ENCODE results near the gene KHDC4. TPM values are rescaled to one million over a fixed set of nuclear protein-coding genes. Genes with fewer than 3 reads are reported as not detected.

KHDC4 gene
- total RNA-seq, 1 experiment from 2014 or later, result 68.8 TPM

DNA sequence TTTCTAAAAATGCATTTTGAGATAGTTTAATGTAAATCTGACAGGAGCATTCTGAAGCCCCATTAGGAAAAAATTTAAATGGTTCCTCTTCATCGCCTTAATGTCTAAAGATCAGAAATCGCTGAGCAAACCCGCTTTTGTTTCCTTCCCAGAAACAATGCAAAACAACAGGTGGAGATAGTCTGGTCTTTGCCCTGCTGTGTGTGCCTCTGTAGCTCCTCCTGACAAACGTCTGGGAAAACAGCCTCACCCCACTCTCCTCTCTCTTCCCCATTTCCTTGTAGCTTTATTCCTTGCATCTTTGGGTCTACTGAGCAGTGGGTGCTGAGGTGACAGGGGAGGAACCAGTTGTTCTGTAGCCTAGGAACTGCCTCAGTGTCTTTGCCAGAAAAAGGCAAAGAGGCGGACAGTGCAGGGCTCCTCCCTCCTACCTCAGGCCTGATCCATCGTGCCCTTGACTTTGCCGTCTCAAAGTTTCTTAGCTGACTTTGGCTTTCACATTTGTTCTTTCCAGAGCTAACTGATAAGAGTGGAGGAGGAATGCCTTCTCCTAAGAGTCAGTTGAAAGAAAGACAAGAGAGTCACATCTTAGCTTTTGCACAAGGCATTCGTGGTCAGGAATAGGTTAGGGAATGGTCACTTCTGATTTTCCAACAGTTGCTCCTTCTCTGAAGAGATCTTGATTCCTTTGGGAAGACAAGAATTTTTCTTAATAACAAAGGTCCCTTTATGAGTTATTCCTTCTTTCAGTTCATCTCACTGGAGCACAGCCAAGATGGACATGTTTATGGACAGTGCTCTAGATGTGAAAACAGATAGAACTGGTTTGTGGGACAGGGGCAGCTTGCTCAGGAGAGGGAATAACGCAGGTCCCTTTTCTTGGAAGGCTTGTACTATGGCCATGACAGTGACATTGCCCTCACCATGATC is 49.9 kb downstream of the KHDC4 start:
- POLR2A ChIA-PET (ENCODE audit: unreplicated experiment), result no interaction called here
- Histone ChIP-seq H2AFZ (no peak overlapping the region), H3K4me2 (no peak overlapping the region)

DNA sequence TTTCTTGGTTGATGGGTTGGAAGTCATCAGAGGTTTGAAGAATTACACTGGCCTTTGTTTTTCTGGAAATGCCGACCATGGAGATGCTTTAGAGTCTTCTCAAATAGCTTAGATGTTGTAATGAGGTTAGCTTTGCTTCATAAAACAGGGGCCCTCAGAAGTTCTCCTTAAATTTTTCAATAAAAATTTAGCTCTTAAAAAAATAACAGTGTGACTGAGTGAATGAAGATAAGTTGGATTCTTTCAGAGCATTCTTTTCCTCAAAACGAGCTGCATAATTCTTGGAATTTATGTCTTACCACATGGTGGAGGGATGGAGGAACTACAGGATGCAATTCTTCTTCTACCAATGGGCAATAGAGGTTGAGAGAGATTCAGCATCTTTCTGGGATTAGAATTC is 51.4 kb downstream of the KHDC4 start:
- ChIA-PET CTCF (interaction anchor here (0.6 kb wide), 1 partner anchor 245 kb away, joined by 14 read pairs; no protein-coding TSS in a partner anchor), POLR2A (ENCODE audit: unreplicated experiment) (interaction anchor here (0.6 kb wide), 1 partner anchor 55 kb away, joined by 4 read pairs; no protein-coding TSS in a partner anchor)
- TF ChIP-seq, protein P1, sequence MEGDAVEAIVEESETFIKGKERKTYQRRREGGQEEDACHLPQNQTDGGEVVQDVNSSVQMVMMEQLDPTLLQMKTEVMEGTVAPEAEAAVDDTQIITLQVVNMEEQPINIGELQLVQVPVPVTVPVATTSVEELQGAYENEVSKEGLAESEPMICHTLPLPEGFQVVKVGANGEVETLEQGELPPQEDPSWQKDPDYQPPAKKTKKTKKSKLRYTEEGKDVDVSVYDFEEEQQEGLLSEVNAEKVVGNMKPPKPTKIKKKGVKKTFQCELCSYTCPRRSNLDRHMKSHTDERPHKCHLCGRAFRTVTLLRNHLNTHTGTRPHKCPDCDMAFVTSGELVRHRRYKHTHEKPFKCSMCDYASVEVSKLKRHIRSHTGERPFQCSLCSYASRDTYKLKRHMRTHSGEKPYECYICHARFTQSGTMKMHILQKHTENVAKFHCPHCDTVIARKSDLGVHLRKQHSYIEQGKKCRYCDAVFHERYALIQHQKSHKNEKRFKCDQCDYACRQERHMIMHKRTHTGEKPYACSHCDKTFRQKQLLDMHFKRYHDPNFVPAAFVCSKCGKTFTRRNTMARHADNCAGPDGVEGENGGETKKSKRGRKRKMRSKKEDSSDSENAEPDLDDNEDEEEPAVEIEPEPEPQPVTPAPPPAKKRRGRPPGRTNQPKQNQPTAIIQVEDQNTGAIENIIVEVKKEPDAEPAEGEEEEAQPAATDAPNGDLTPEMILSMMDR (conservative IDR thresholded peaks at IDR 0.05), result no peak
- TF ChIP-seq EZH2 (IDR thresholded peaks at IDR 0.05; ENCODE audit: low read depth), result no peak

More for the DNA sequence above, 49.9 kb downstream of the KHDC4 start:
- Histone ChIP-seq H3K27ac (no peak overlapping the region), H3K9me3 (ENCODE audit: insufficient read depth, low read depth) (no peaks in the 10 kb centered on the region), H3F3A (ENCODE audit: insufficient read depth, low read depth) (no peaks in the 10 kb centered on the region), H3K36me3 (ENCODE audit: low read depth) (no peaks in the 10 kb centered on the region), H3K9me2 (ENCODE audit: insufficient read depth) (no peaks in the 10 kb centered on the region), H3K27me3 (ENCODE audit: insufficient read depth, low read depth) (no peaks in the 10 kb centered on the region), H3K79me2 (ENCODE audit: low read depth) (no peaks in the 10 kb centered on the region), H4K20me1 (ENCODE audit: insufficient read depth) (no peaks in the 10 kb centered on the region), H3K4me1 (replicated peaks; ENCODE audit: insufficient read depth) (no peaks in the 10 kb centered on the region), H3K4me3 (no peak overlapping the region)
- CTCF ChIA-PET, result no interaction called here
- intact Hi-C loops (cut with micrococcal nuclease; ENCODE audit: unreplicated experiment), result no loop called here
- no peak for TF ChIP-seq EZH2 (IDR thresholded peaks at IDR 0.05; ENCODE audit: low read depth)
- TF ChIP-seq, protein P1 (conservative IDR thresholded peaks at IDR 0.05), result no peak
- DNase-seq, result no peak
- no TSS peak for BruUV-seq (replicated peaks)

DNA sequence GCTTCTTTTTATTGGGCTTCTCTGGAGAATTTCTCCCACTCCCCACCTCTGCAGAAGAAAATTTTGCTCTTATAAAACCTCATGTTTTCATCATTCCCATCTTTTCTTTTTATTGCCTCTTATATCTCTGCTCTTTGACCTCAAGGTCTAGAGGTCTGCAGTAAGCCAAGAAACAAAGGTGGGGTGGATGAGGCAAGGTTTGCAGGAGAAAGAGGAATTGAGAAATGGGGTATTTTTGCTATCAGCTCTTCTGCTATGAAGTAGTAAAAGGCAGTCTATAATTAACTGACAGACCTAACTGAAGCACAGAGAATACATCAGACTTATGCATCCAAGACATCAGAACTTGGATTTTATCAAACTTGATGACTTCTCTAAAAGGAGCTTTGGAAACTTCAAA is 52.0 kb downstream of the KHDC4 start:
- CTCF ChIA-PET, result interaction anchor here (0.6 kb wide), 1 partner anchor 244 kb away, joined by 14 read pairs; no protein-coding TSS in a partner anchor
- Histone ChIP-seq H3K79me2 (ENCODE audit: low read depth) (no peaks in the 10 kb centered on the region), H4K20me1 (ENCODE audit: insufficient read depth) (no peaks in the 10 kb centered on the region), H3K4me3 (no peak overlapping the region), H2AFZ (no peak overlapping the region), H3K9me3 (ENCODE audit: insufficient read depth, low read depth) (no peaks in the 10 kb centered on the region), H3K4me1 (replicated peaks; ENCODE audit: insufficient read depth) (no peaks in the 10 kb centered on the region), H3K27ac (no peak overlapping the region), H3F3A (ENCODE audit: insufficient read depth, low read depth) (no peaks in the 10 kb centered on the region), H3K4me2 (no peak overlapping the region), H3K27me3 (ENCODE audit: insufficient read depth, low read depth) (no peaks in the 10 kb centered on the region), H3K36me3 (ENCODE audit: low read depth) (no peaks in the 10 kb centered on the region), H3K9me2 (ENCODE audit: insufficient read depth) (no peaks in the 10 kb centered on the region)
- no peak for DNase-seq
- intact Hi-C loops (cut with micrococcal nuclease; ENCODE audit: unreplicated experiment), result no loop called here
- BruUV-seq (replicated peaks), result no TSS peak
- POLR2A ChIA-PET (ENCODE audit: unreplicated experiment), result interaction anchor here (0.6 kb wide), 1 partner anchor 54 kb away, joined by 4 read pairs; no protein-coding TSS in a partner anchor
- TF ChIP-seq, protein P1 (conservative IDR thresholded peaks at IDR 0.05), result no peak
- TF ChIP-seq EZH2 (IDR thresholded peaks at IDR 0.05; ENCODE audit: low read depth), result no peak

More for the DNA sequence above, 51.4 kb downstream of the KHDC4 start:
- intact Hi-C loops (cut with micrococcal nuclease; ENCODE audit: unreplicated experiment), result no loop called here
- no peak overlapping the region for H2AFZ ChIP-seq
- H3K4me3 ChIP-seq, result no peak overlapping the region
- no peaks in the 10 kb centered on the region for H3K4me1 ChIP-seq (replicated peaks; ENCODE audit: insufficient read depth)
- no peaks in the 10 kb centered on the region for H3F3A ChIP-seq (ENCODE audit: insufficient read depth, low read depth)
- H3K27me3 ChIP-seq (ENCODE audit: insufficient read depth, low read depth), result no peaks in the 10 kb centered on the region
- H3K4me2 ChIP-seq, result no peak overlapping the region
- no peak overlapping the region for H3K27ac ChIP-seq
- no peaks in the 10 kb centered on the region for H3K9me2 ChIP-seq (ENCODE audit: insufficient read depth)
- no peak for DNase-seq
- no peaks in the 10 kb centered on the region for H3K9me3 ChIP-seq (ENCODE audit: insufficient read depth, low read depth)
- H3K36me3 ChIP-seq (ENCODE audit: low read depth), result no peaks in the 10 kb centered on the region
- H3K79me2 ChIP-seq (ENCODE audit: low read depth), result no peaks in the 10 kb centered on the region
- no peaks in the 10 kb centered on the region for H4K20me1 ChIP-seq (ENCODE audit: insufficient read depth)
- no TSS peak for BruUV-seq (replicated peaks)

Data from PC-9 (cell line).